ENCODE results near the gene TNFRSF4. TPM values are rescaled to one million over a fixed set of nuclear protein-coding genes. Genes with fewer than 3 reads are reported as not detected.

The TNFRSF4 gene
- total and polyA plus RNA-seq, 9 of the 15 experiments (the other 6 are each of a cell fraction or from before 2014, with no cell fraction given), result 0.07 to 0.44 (median 0.19) TPM; not detected in 5

- no peak for DNase-seq (ENCODE audit: extremely low read depth in 1 of 4, low spot score in 3 of 4)
- no peaks in the 10 kb centered on the region for H4K20me1 ChIP-seq (replicated peaks; ENCODE audit: control insufficient read depth, insufficient read depth, low read length)
- BruUV-seq (replicated peaks), result no TSS peak
- no peaks in the 10 kb centered on the region for H3K79me2 ChIP-seq (ENCODE audit: control insufficient read depth, insufficient read depth, low read length)
- FAIRE-seq, result no peak
- ChIA-PET CTCF (ENCODE audit: low intra/inter-chr PET ratio) (no interaction called here), POLR2A (interaction anchor here (0.9 kb wide), 1 partner anchor 9 kb away, joined by 5 read pairs; no protein-coding TSS in a partner anchor)
- H3K27me3 ChIP-seq (ENCODE audit: control insufficient read depth in 2 of 2, insufficient read depth in 2 of 2, low read length in 2 of 2), result no peaks in the 10 kb centered on the region
- H3K4me1 ChIP-seq (replicated peaks in 1 of 2; ENCODE audit: control insufficient read depth in 2 of 2, insufficient read depth in 2 of 2, low read length in 2 of 2), result peaks cover 13 to 94% of the 10 kb centered on the region in 2 experiments; a peak in 4 of 5 replicates
- WGBS (ENCODE audit: insufficient coverage, low coverage, missing lambda C conversion rate), result 30% methylated on average over 16 of the region's 19 CpGs
- H3K9me1 ChIP-seq (ENCODE audit: control insufficient read depth, insufficient read depth, low read length), result no peaks in the 10 kb centered on the region
- no peak overlapping the region for H2AFZ ChIP-seq (ENCODE audit: low read depth, low read length)
- H3K36me3 ChIP-seq (ENCODE audit: control insufficient read depth, insufficient read depth, low read length), result no peaks in the 10 kb centered on the region
- in situ Hi-C loops (cut with MboI) (no loop called here), intact Hi-C loops (cut with micrococcal nuclease) (loop anchor here (5.0 kb wide), 1 partner anchor 85 kb away; no protein-coding TSS in a partner anchor)
- H3K4me2 ChIP-seq (ENCODE audit: insufficient read depth, low read length), result no peak overlapping the region
- H3K9me3 ChIP-seq (replicated peaks; ENCODE audit: control insufficient read depth, insufficient read depth, low read depth, low read length), result no peaks in the 10 kb centered on the region
- H3K9ac ChIP-seq (ENCODE audit: insufficient read depth in 1 of 2, low read depth in 2 of 2, low read length in 2 of 2), result no peak overlapping the region
- H3K4me3 ChIP-seq, result no peak overlapping the region
- H3K27ac ChIP-seq (ENCODE audit: extremely low read depth, low read depth, low read length), result no peak overlapping the region
- ATAC-seq, result no peak
- TF ChIP-seq ZNF609 (CRISPR knock-in tag; IDR thresholded peaks at IDR 0.05; ENCODE audit: borderline replicate concordance) (0 out of 2 replicates have a peak, but pooled peaks have one; percentile 2), THRB (CRISPR knock-in tag; conservative IDR thresholded peaks at IDR 0.05) (no peak), ARNT (IDR thresholded peaks at IDR 0.05) (no peak), FIP1L1 (IDR thresholded peaks at IDR 0.05; ENCODE audit: low read depth, low read length, poor library complexity, severe bottlenecking) (peak; percentile 27), ZFP36 (IDR thresholded peaks at IDR 0.05; ENCODE audit: low read depth, low read length, partially characterized antibody) (peak; percentile 96), IRF1 (CRISPR knock-in tag; IDR thresholded peaks at IDR 0.05; ENCODE audit: borderline replicate concordance) (no peak), PHF8 (IDR thresholded peaks at IDR 0.05; ENCODE audit: borderline replicate concordance, low read length) (0 out of 2 replicates have a peak, but pooled peaks have one; percentile 4), BDP1 (IDR thresholded peaks at IDR 0.05; ENCODE audit: insufficient read depth, insufficient read length) (no peak), EGR1 (conservative IDR thresholded peaks at IDR 0.05) (0 out of 2 replicates have a peak, but pooled peaks have one; percentile 37), SMAD4 (CRISPR knock-in tag; conservative IDR thresholded peaks at IDR 0.05) (no peak), HDAC6 (IDR thresholded peaks at IDR 0.05; ENCODE audit: low read depth, low read length) (no peak), KAT7 (CRISPR knock-in tag; IDR thresholded peaks at IDR 0.05; ENCODE audit: borderline replicate concordance) (no peak), KDM1A (IDR thresholded peaks at IDR 0.05) (peak in 1 of 2 experiments; percentile 30; a peak in 2 of 4 replicates), HSF4 (CRISPR knock-in tag; IDR thresholded peaks at IDR 0.05; ENCODE audit: borderline replicate concordance) (no peak)
Measured at GRCh38 chr1:1206966-1207531, 6.9 kb downstream of the TNFRSF4 start.

Data from K562 (cell line).